ENCODE data around the gene MYBPH.

The MYBPH gene

GRCh38 chr1:203153051-203153988, 22.3 kb downstream of the MYBPH start:
- DNase-seq (ENCODE audit: low spot score in 2 of 2) (no peak), ATAC-seq (replicated peaks; ENCODE audit: extremely low read depth, poor library complexity, severe bottlenecking) (no peak)
- Mint-ChIP-seq H3K27ac (ENCODE audit: low read depth) (no peak overlapping the region), H3K9me3 (no peaks in the 10 kb centered on the region), H3K4me1 (no peaks in the 10 kb centered on the region), H3K36me3 (ENCODE audit: insufficient read depth) (no peaks in the 10 kb centered on the region), H3K27me3 (peaks cover 75% of the 10 kb centered on the region), H3K4me3 (no peak overlapping the region)

- DNase-seq (ENCODE audit: low spot score in 2 of 2) (no peak), ATAC-seq (replicated peaks; ENCODE audit: extremely low read depth, poor library complexity, severe bottlenecking) (no peak)
- Mint-ChIP-seq H3K36me3 (ENCODE audit: insufficient read depth) (no peaks in the 10 kb centered on the region), H3K27me3 (peaks cover 66% of the 10 kb centered on the region), H3K4me1 (no peaks in the 10 kb centered on the region), H3K27ac (ENCODE audit: low read depth) (no peak overlapping the region), H3K9me3 (no peaks in the 10 kb centered on the region), H3K4me3 (no peak overlapping the region)
Measured at GRCh38 chr1:203152158-203153034, 23.2 kb downstream of the MYBPH start.

GRCh38 chr1:203151362-203152157, 24.1 kb downstream of the MYBPH start:
- H3K27ac Mint-ChIP-seq (ENCODE audit: low read depth): no peak overlapping the region
- no peak for ATAC-seq (replicated peaks; ENCODE audit: extremely low read depth, poor library complexity, severe bottlenecking)

GRCh38 chr1:203150511-203151297, 24.9 kb downstream of the MYBPH start:
- DNase-seq (ENCODE audit: low spot score in 2 of 2) (no peak), ATAC-seq (replicated peaks; ENCODE audit: extremely low read depth, poor library complexity, severe bottlenecking) (no peak)
- H3K4me3 Mint-ChIP-seq: no peak overlapping the region
- H3K4me1 Mint-ChIP-seq: no peaks in the 10 kb centered on the region
- peaks cover 63% of the 10 kb centered on the region for H3K27me3 Mint-ChIP-seq
- H3K36me3 Mint-ChIP-seq (ENCODE audit: insufficient read depth): no peaks in the 10 kb centered on the region
- H3K9me3 Mint-ChIP-seq: no peaks in the 10 kb centered on the region
- no peak overlapping the region for H3K27ac Mint-ChIP-seq (ENCODE audit: low read depth)

More at GRCh38 chr1:203151362-203152157, 24.1 kb downstream of the MYBPH start:
- Mint-ChIP-seq H3K27me3 (peaks cover 66% of the 10 kb centered on the region), H3K4me1 (no peaks in the 10 kb centered on the region), H3K9me3 (no peaks in the 10 kb centered on the region), H3K4me3 (no peak overlapping the region), H3K36me3 (ENCODE audit: insufficient read depth) (no peaks in the 10 kb centered on the region)
- no peak for DNase-seq (ENCODE audit: low spot score in 2 of 2)

GRCh38 chr1:203149188-203149840, 26.3 kb downstream of the MYBPH start:
- no peak for ATAC-seq (replicated peaks; ENCODE audit: extremely low read depth, poor library complexity, severe bottlenecking)
- peaks cover 55% of the 10 kb centered on the region for H3K27me3 Mint-ChIP-seq

GRCh38 chr1:203148579-203148978, 27.0 kb downstream of the MYBPH start:
- no peaks in the 10 kb centered on the region for H3K36me3 Mint-ChIP-seq (ENCODE audit: insufficient read depth)
- no peak overlapping the region for H3K4me3 Mint-ChIP-seq
- DNase-seq (ENCODE audit: low spot score in 2 of 2): no peak
- peaks cover 55% of the 10 kb centered on the region for H3K27me3 Mint-ChIP-seq
- no peaks in the 10 kb centered on the region for H3K9me3 Mint-ChIP-seq
- no peak overlapping the region for H3K27ac Mint-ChIP-seq (ENCODE audit: low read depth)
- no peak for ATAC-seq (replicated peaks; ENCODE audit: extremely low read depth, poor library complexity, severe bottlenecking)
- no peaks in the 10 kb centered on the region for H3K4me1 Mint-ChIP-seq

More at GRCh38 chr1:203149188-203149840, 26.3 kb downstream of the MYBPH start:
- peak overlapping the region; percentile 52 for H3K27ac Mint-ChIP-seq (ENCODE audit: low read depth)
- no peaks in the 10 kb centered on the region for H3K36me3 Mint-ChIP-seq (ENCODE audit: insufficient read depth)
- DNase-seq (ENCODE audit: low spot score in 2 of 2): no peak
- no peaks in the 10 kb centered on the region for H3K9me3 Mint-ChIP-seq
- H3K4me3 Mint-ChIP-seq: no peak overlapping the region
- H3K4me1 Mint-ChIP-seq: no peaks in the 10 kb centered on the region

GRCh38 chr1:203148127-203148526, 27.5 kb downstream of the MYBPH start:
- Mint-ChIP-seq H3K9me3 (no peaks in the 10 kb centered on the region), H3K4me3 (no peak overlapping the region), H3K27ac (ENCODE audit: low read depth) (no peak overlapping the region), H3K27me3 (peaks cover 52% of the 10 kb centered on the region), H3K4me1 (no peaks in the 10 kb centered on the region), H3K36me3 (ENCODE audit: insufficient read depth) (no peaks in the 10 kb centered on the region)
- no peak for DNase-seq (ENCODE audit: low spot score in 2 of 2)
- ATAC-seq (replicated peaks; ENCODE audit: extremely low read depth, poor library complexity, severe bottlenecking): no peak

- Mint-ChIP-seq H3K27me3 (peaks cover 48% of the 10 kb centered on the region), H3K36me3 (ENCODE audit: insufficient read depth) (no peaks in the 10 kb centered on the region), H3K4me3 (no peak overlapping the region), H3K9me3 (no peaks in the 10 kb centered on the region), H3K27ac (ENCODE audit: low read depth) (no peak overlapping the region), H3K4me1 (no peaks in the 10 kb centered on the region)
- ATAC-seq (replicated peaks; ENCODE audit: extremely low read depth, poor library complexity, severe bottlenecking) (no peak), DNase-seq (ENCODE audit: low spot score in 2 of 2) (no peak)
Measured at GRCh38 chr1:203147376-203147775, 28.2 kb downstream of the MYBPH start.

GRCh38 chr1:203146537-203146936, 29.1 kb downstream of the MYBPH start:
- no peaks in the 10 kb centered on the region for H3K9me3 Mint-ChIP-seq

GRCh38 chr1:203146042-203146369, 29.6 kb downstream of the MYBPH start:
- Mint-ChIP-seq H3K4me3 (no peak overlapping the region), H3K36me3 (ENCODE audit: insufficient read depth) (no peaks in the 10 kb centered on the region), H3K4me1 (no peaks in the 10 kb centered on the region), H3K27me3 (peaks cover 41% of the 10 kb centered on the region), H3K27ac (ENCODE audit: low read depth) (no peak overlapping the region), H3K9me3 (no peaks in the 10 kb centered on the region)
- DNase-seq (ENCODE audit: low spot score in 2 of 2): no peak
- ATAC-seq (replicated peaks; ENCODE audit: extremely low read depth, poor library complexity, severe bottlenecking): no peak

More at GRCh38 chr1:203146537-203146936, 29.1 kb downstream of the MYBPH start:
- ATAC-seq (replicated peaks; ENCODE audit: extremely low read depth, poor library complexity, severe bottlenecking): no peak
- Mint-ChIP-seq H3K27ac (ENCODE audit: low read depth) (no peak overlapping the region), H3K36me3 (ENCODE audit: insufficient read depth) (no peaks in the 10 kb centered on the region), H3K4me1 (no peaks in the 10 kb centered on the region), H3K4me3 (no peak overlapping the region), H3K27me3 (peaks cover 47% of the 10 kb centered on the region)
- no peak for DNase-seq (ENCODE audit: low spot score in 2 of 2)

- Mint-ChIP-seq H3K4me3 (no peak overlapping the region), H3K36me3 (ENCODE audit: insufficient read depth) (no peaks in the 10 kb centered on the region), H3K27me3 (peaks cover 36% of the 10 kb centered on the region), H3K4me1 (no peaks in the 10 kb centered on the region), H3K9me3 (no peaks in the 10 kb centered on the region), H3K27ac (ENCODE audit: low read depth) (no peak overlapping the region)
- ATAC-seq (replicated peaks; ENCODE audit: extremely low read depth, poor library complexity, severe bottlenecking) (no peak), DNase-seq (ENCODE audit: low spot score in 2 of 2) (no peak)
Measured at GRCh38 chr1:203145321-203146041, 30.1 kb downstream of the MYBPH start.
